HG03342 (cell line): ENCODE measurements around the gene HEMGN.

Experiments
- ATAC-seq: cut with Tn5 transposase; IDR thresholded peaks from one replicate; pipeline ENCODE4 v1.9.1; 2021; ENCODE audit warnings: mild to moderate bottlenecking, moderate library complexity; ENCODE audit not compliant: unreplicated experiment

The HEMGN gene

DNA sequence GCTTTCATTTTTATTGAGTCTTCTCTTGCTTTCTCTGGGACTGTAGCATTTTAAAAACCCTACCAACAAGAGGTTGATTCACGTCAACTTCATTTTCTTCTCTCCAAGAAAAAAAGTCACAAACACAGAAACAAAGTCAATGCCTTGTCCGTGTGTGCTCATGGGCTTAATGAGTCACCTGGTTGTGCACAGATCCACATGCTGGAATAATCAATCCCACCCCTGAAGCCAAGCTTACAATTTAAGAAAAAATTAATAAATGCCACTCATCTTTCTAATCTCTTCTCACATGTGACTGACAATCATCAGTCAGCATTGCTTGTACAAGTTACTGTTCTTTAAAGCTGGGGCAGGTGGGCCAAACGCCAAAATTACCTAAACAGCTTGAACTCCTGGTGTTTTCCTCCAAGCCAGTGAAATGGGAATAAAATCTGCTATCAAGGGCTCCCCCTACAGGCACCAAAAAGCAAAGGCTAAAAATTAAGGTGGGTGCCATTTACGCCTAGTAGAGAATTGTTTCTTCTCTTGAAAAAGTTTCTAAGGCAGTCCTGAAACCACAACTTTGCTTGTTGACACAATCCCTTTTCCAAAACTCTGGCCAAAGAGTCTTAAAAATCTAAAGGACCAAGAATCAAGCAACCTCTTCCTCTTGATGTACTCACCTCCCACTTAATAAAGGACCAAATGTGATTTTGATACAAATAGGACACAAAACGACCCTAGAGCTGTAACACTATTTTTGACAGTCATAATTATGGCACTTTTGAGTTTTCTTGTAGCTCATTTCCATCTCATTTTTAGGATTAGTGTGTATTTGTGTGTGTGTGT lies 37.0 kb downstream of the HEMGN start:
- ATAC-seq: no peak

DNA sequence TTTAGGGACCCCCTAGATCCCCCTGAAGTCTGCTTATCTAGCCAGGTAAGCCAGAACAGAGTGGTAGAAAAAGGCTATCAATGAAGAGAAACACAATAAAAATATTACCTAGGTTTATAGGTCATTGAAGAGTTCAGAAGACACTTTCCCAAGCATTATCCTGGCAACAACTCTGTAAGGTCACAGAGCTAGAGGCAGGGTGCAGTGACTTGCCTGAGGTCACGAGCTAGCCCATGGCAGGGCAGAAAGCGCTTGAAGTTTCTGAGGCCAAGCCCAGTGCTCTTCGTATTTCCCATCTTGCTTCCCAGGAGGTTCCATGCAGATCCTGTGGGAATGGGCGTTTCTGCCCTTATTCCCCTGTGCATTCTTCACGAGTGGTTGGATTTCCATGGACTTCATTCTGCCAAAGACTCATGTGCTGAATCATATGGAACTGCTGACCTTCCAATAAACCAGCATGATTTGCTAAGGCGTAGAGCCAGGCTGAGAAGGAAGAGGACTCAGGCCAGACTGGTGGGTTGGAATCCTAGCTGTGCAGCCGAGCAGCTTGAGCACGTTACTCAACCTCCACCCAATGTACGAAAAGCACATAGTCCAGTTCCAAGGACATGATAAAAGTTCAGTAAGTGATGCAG lies 37.8 kb downstream of the HEMGN start:
- ATAC-seq: no peak

DNA sequence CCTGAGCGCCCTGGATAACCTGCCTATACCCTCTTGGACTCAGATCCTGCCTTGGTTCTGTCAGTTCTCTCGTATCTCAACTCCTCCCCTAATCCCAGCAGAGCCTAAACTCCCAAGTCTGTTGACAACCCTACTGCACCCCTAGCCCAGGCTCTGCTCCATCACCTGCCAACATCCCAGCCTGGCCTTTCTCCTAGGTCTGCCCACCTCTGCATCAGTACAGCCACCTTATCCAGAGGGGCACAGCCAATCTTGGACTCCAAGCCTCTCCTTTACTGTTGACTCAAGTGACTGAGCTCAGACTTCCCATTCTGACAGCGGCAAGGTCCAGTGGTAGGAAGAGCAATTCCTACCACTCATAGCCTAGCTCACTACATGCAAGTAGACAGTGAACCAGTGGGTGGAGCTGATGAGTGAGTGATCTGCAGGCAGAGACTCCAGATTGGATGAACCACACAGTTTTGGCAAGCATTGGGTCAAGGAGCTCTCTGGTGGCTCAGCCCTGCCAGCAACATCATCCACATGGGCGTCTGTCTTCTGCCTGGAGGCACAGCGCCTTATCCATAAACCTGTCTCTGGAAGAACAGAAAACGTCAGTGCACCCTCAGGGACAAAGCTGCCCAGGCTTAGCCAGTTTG lies 42.2 kb downstream of the HEMGN start:
- ATAC-seq: no peak

DNA sequence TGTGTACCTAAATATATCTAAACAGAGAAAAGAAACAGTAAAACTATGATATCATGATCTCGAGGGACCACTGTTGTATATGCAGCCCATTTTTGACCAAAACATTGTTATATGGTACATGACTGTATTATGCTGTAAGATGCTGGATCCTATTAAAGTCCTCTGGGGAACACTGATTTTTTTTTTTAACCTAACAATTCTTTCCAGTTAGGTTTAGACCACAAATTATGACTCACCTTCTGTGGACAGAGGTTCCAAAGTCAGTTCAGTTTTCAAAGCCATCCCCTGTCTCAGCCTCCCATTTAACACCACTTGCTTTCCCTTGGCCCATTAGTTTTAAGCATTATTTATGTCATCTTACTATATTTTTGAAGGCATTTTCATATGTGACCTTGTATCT lies 42.8 kb downstream of the HEMGN start:
- no peak for ATAC-seq

DNA sequence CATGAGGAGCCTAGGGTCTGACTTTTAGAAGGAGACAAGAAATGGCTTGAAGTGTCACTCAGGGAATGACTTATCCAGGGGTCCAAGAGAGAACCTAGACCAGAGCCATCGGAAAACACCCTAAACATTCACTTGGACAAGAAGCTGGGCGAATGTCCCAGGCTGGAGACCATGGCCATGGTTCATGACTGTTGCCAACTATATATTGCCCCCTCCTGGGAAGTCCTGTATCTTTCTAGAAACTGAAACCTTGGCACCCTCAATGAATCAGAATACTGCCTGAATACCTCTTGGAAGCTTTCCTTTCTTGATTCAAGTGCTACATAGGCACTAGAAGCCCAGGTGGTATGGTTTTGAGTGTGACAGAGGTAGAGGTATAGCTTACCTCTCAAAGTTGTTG lies 45.6 kb downstream of the HEMGN start:
- ATAC-seq: no peak

DNA sequence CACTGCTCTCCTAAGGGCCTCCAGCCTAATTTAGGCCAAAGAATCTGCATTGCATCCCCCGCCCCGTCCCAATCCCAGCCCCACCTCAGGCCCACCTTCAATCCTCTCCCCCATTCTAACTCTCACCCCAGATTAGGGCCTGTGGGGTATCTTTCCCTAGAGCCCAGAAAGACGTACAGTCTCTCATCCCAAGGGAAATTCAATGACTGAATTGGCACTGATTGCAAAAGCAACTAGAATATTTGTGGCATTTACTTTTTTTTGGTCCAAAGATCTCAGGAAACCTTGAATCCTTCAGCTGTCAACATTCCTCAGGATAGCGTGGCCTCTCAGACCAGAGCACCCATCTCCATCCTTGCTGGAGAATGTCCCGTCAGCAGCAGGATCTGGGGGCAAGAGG lies 46.2 kb downstream of the HEMGN start:
- no peak for ATAC-seq

DNA sequence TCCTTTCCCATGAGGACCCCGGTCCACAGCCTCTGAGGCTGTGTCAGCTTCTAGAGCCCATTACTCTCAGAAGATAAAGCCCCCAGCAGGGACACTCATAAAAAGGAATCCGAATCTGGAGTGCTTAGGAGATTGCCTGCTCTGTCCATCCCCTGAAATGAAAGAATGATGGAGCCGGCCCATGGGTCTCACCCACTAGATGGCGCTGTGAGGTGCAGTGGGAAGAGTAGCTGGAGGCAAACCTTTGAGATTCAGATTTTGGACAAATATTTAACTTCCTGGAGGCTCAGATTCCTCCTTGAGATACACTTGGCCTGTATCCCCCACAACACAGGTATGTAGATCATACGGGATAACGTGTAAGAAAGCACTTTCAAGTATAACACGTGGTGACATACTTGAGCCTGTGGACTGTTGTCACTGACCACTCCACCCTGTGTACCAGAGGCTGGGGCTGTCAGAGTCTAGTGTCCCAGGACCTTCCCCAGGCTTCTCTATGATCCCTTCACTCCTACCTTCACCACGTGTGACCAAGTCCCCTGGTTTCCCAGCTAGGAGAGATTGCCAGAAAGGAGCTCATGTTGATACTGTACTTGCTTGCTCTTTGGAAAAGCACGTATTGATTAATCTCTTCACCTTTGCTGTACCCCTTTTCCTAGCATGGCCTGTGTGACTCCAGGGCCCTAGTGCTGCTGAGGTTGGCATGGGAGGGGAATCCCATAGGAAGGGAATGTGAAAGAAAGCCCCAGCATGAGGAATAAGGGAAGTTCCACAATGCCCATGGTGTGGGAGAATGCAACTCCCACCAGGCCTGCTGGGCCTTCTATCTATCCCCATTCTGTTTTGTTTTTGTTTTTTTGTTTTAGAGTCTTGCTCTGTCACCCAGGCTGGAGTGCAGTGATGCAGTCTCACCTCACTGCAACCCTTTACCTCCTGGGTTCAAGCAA lies 47.8 kb downstream of the HEMGN start:
- no peak for ATAC-seq

DNA sequence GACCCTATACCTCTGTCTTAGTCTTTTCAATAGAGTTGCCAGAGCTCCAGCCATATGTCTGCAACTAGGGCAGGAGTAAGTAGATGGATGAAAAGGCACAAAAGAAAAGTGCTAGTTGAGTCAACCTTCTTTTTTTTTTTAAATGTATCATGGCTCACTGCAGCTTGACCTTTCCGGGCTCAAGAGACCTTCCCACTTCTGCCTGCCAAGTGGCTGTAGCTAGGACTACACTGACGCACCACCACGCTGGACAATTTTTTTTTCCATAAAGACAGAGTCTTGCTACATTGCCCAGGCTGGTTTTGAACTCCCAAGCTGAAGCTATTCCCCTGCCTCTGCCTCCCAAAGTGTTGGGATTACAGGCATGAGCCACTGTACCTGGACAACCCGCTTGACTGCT lies 57.6 kb downstream of the HEMGN start:
- ATAC-seq: no peak
